GM12878 (cell line): ENCODE data around the gene ADGB.

ENCODE experiments used
- BCL3 ChIP-seq: IDR thresholded peaks from 2 replicates; pipeline ENCODE4 v1.6.1; 2011; ENCODE audit warnings: borderline replicate concordance, low read depth, mild to moderate bottlenecking, moderate library complexity, low read length; ENCODE audit not compliant: insufficient read depth, poor library complexity, severe bottlenecking
- BRCA1 ChIP-seq: IDR thresholded peaks from 2 replicates; pipeline ENCODE4 v1.6.1; 2011; ENCODE audit warnings: low read depth, low read length, improper control_type of control experiment
- PRDM15 ChIP-seq: fragments of 450-650 bp; formaldehyde crosslinking; IDR thresholded peaks from 2 replicates; pipeline ENCODE4 v1.4.0; 2020; ENCODE audit warnings: mild to moderate bottlenecking, moderate library complexity

DNA sequence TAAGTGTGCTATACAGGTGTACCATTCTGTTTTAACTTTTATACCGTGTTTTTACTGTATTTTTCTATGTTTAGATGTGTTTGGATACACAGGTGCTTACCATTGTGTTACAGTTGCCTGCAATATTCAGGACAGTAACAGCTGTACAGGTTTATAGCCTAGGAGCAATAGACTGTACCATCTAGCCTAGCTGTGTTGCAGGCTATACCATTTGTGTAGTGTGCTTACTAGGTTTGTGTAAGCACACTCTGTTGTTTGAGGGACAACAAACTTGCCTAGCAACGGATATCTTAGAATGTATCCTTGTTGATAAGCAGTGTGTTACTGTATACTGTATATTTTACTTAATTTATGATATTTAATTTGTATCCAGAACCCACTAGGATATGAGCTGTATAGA, 35.2 kb downstream of the ADGB start:
- TF ChIP-seq PRDM15 (no peak), BRCA1 (no peak), BCL3 (no peak)
